Calu3 (cell line): Measurements from ENCODE around the gene IGLL1. TPM values are rescaled to one million over a fixed set of nuclear protein-coding genes. Genes with fewer than 3 reads are reported as not detected.

Experiments used
- BruUV-seq: library from RNA; stranded (reverse); fragments of 400-500 nt; replicated peaks from 2 replicates; lab custom pipeline; 2021; lab: Mats Ljungman, UMichigan
- CTCF ChIA-PET: fragments of 300-600 bp; sonication (Branson Sonifier 250); formaldehyde crosslinking; loops from one replicate; lab custom pipeline; 2022; ENCODE audit warnings: antibody characterized with exemption; lab: Charles Lee
- DNase-seq: peaks from one replicate; pipeline ENCODE4 v3.0.0; 2022
- H3K27ac Mint-ChIP-seq: one replicate; pipeline ENCODE4 v1.8.0; 2022; ENCODE audit warnings: mixed read lengths; ENCODE audit not compliant: unreplicated experiment
- H3K27me3 Mint-ChIP-seq: one replicate; pipeline ENCODE4 v1.8.0; 2022; ENCODE audit warnings: mixed read lengths; ENCODE audit not compliant: unreplicated experiment
- H3K36me3 Mint-ChIP-seq: one replicate; pipeline ENCODE4 v1.8.0; 2022; ENCODE audit warnings: mild to moderate bottlenecking, moderate library complexity, mixed read lengths; ENCODE audit not compliant: insufficient read depth, unreplicated experiment
- H3K4me1 Mint-ChIP-seq: one replicate; pipeline ENCODE4 v1.8.0; 2022; ENCODE audit warnings: mild to moderate bottlenecking, low read depth, mixed read lengths; ENCODE audit not compliant: unreplicated experiment
- H3K4me3 Mint-ChIP-seq: one replicate; pipeline ENCODE4 v1.8.0; 2022; ENCODE audit warnings: mild to moderate bottlenecking, low read depth, moderate library complexity, mixed read lengths; ENCODE audit not compliant: unreplicated experiment
- H3K9me3 Mint-ChIP-seq: one replicate; pipeline ENCODE4 v1.8.0; 2022; ENCODE audit warnings: low read depth, mixed read lengths; ENCODE audit not compliant: unreplicated experiment
- CTCF ChIP-seq: fragments of 200-600 bp; IDR thresholded peaks from one replicate; pipeline ENCODE4 v1.8.0; 2022; ENCODE audit warnings: antibody characterized with exemption; ENCODE audit not compliant: unreplicated experiment
- intact Hi-C: fragments of 100-400 bp; cut with micrococcal nuclease; formaldehyde crosslinking; loops from one replicate; pipeline ENCODE4 v1.10.0; 2022; ENCODE audit not compliant: unreplicated experiment
- total RNA-seq: library from RNA; stranded (reverse); gene quantifications from 2 replicates; pipeline ENCODE4 v1.2.3, GENCODE V29; 2022

Gene IGLL1
- total RNA-seq, 1 experiment from 2014 or later: not detected

- Mint-ChIP-seq H3K27ac (no peak overlapping the region), H3K4me1 (peaks cover 15% of the 10 kb centered on the region), H3K27me3 (peaks cover 15% of the 10 kb centered on the region), H3K36me3 (no peaks in the 10 kb centered on the region), H3K4me3 (no peak overlapping the region), H3K9me3 (no peaks in the 10 kb centered on the region)
- no peak for DNase-seq
- CTCF ChIA-PET: interaction anchor here (0.6 kb wide), 2 partner anchors 248 to 369 kb away, joined by 4 to 9 read pairs; no protein-coding TSS in a partner anchor
- BruUV-seq: no TSS peak
- no peak for TF ChIP-seq CTCF
- intact Hi-C loops: no loop called here
Measured at GRCh38 chr22:23530106-23530505, 50.0 kb downstream of the IGLL1 start.

- Mint-ChIP-seq H3K27ac (no peak overlapping the region), H3K4me1 (peaks cover 15% of the 10 kb centered on the region), H3K9me3 (no peaks in the 10 kb centered on the region), H3K4me3 (no peak overlapping the region), H3K27me3 (peaks cover 15% of the 10 kb centered on the region), H3K36me3 (no peaks in the 10 kb centered on the region)
- DNase-seq: no peak
- intact Hi-C loops: no loop called here
- no peak for TF ChIP-seq CTCF
- CTCF ChIA-PET: no interaction called here
- no TSS peak for BruUV-seq
Measured at GRCh38 chr22:23529166-23530103, 50.7 kb downstream of the IGLL1 start.

- no peak overlapping the region for H3K4me3 Mint-ChIP-seq
- H3K36me3 Mint-ChIP-seq: no peaks in the 10 kb centered on the region
- no peak for DNase-seq
- CTCF ChIA-PET: interaction anchor here (0.6 kb wide), 2 partner anchors 35 to 38 kb away, joined by 4 to 5 read pairs; no protein-coding TSS in a partner anchor
- peaks cover 6% of the 10 kb centered on the region for H3K4me1 Mint-ChIP-seq
- intact Hi-C loops: no loop called here
- no peak overlapping the region for H3K27ac Mint-ChIP-seq
- H3K27me3 Mint-ChIP-seq: peaks cover 15% of the 10 kb centered on the region
- no TSS peak for BruUV-seq
- H3K9me3 Mint-ChIP-seq: no peaks in the 10 kb centered on the region
- no peak for TF ChIP-seq CTCF
Measured at GRCh38 chr22:23527971-23528740, 51.9 kb downstream of the IGLL1 start.

GRCh38 chr22:23526596-23527316, 53.3 kb downstream of the IGLL1 start:
- Mint-ChIP-seq H3K36me3 (peaks cover 4% of the 10 kb centered on the region), H3K4me1 (no peaks in the 10 kb centered on the region), H3K4me3 (no peak overlapping the region), H3K27ac (no peak overlapping the region), H3K27me3 (peaks cover 6% of the 10 kb centered on the region), H3K9me3 (no peaks in the 10 kb centered on the region)
- CTCF ChIA-PET: no interaction called here
- TF ChIP-seq CTCF: no peak
- no peak for DNase-seq
- no TSS peak for BruUV-seq
- intact Hi-C loops: no loop called here
